Astrocyte of the cerebellum (primary cell): ENCODE results near the gene CLCN1.

Experiments
- DNase-seq: peaks from one replicate; pipeline ENCODE4 v3.0.0-alpha.2; 2011; ENCODE audit warnings: low read depth
- H3K4me3 ChIP-seq: 2 replicates; pipeline ENCODE4 v1.5.1; 2011; ENCODE audit warnings: mild to moderate bottlenecking, low read depth, low read length, moderate library complexity
- in situ Hi-C: cut with HindIII; loops from 2 replicates; pipeline ENCODE4 v1.10.0; 2017; ENCODE audit warnings: low sequenced_read_pairs
- TF ChIP-seq, protein P1 (sequence below): IDR thresholded peaks from 2 replicates; pipeline ENCODE4 v1.5.1; 2012; ENCODE audit warnings: low read length, low read depth, moderate library complexity, mild to moderate bottlenecking; ENCODE audit errors: missing control alignments

CLCN1 gene

DNA sequence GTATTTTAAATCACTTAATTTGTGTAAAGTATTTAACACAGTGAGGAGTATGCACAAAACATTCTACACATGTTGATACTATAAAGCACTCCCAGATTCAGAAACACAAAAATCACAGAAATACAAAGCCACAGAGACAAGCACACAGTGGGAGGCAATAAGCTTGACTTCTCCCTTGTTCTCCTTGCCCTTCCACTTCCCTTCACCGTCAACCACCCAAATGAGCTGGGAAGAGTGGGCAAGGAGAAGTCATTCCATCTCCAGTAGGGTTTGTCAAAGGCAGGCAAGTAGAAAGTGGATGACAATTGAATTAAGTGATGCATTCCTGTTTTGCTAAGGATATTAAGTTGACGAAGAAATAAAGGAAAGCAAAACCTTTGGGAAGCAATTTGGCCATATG lies 35.3 kb upstream of the CLCN1 start:
- TF ChIP-seq, protein P1, sequence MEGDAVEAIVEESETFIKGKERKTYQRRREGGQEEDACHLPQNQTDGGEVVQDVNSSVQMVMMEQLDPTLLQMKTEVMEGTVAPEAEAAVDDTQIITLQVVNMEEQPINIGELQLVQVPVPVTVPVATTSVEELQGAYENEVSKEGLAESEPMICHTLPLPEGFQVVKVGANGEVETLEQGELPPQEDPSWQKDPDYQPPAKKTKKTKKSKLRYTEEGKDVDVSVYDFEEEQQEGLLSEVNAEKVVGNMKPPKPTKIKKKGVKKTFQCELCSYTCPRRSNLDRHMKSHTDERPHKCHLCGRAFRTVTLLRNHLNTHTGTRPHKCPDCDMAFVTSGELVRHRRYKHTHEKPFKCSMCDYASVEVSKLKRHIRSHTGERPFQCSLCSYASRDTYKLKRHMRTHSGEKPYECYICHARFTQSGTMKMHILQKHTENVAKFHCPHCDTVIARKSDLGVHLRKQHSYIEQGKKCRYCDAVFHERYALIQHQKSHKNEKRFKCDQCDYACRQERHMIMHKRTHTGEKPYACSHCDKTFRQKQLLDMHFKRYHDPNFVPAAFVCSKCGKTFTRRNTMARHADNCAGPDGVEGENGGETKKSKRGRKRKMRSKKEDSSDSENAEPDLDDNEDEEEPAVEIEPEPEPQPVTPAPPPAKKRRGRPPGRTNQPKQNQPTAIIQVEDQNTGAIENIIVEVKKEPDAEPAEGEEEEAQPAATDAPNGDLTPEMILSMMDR = no peak
- H3K4me3 ChIP-seq = no peak overlapping the region
- in situ Hi-C loops = no loop called here
- no peak for DNase-seq

DNA sequence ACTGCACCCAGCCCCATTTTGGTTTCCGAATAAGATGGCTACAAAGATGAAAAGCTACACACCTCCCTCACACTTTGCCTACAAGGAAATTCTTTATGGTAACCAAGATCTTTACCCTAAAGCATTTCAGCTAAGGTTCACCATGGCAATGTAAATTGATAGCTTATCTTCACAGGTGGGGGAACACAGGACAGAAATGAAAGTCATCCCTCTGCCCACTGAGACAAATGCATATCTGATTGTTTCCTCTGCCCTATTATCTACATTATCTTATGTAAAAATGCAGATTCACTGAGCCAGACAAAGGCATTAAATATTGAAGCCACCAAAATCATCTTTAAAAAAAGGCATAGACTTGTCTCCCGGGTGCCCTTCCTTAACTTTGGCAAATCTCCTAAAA lies 34.4 kb upstream of the CLCN1 start:
- TF ChIP-seq, protein P1 = no peak
- H3K4me3 ChIP-seq = no peak overlapping the region
- no peak for DNase-seq
- in situ Hi-C loops = no loop called here

DNA sequence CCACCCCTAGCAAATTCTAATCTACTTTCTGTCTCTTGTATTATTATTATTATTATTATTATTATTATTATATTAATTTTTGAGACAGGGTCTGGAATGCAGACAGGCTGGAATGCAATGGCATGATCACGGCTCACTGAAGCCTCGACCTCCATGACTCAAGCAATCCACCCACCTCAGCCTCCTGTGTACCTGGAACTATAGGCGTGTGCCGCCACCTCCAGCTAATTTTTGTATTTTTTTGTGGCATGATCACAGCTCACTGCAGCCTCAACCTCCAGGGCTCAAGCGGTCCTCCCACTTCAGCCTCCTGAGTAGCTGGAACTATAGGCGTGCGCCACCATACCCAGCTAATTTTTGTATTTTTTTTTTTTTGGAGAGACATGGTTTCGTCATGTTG lies 33.8 kb upstream of the CLCN1 start:
- no peak overlapping the region for H3K4me3 ChIP-seq
- in situ Hi-C loops = no loop called here
- TF ChIP-seq, protein P1 = no peak
- DNase-seq = no peak

DNA sequence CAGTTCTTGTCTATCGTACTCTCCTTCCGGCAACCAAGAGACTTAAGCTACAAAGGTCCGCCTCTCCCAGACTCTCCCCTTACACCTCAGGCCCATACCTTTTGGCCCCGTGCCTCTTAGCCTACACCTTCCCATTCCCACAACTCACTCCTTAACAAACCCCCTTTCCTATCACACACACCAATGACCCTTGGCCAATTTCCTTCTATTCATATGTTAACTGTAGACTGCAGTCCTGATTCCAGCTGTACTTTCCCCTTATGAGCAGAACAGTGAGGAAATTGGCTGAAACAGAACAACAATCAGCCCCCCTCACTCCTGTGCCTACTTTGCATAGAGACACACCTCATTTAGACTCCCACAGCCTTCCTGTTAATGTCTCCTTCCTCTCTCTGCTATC lies 32.5 kb upstream of the CLCN1 start:
- no peak overlapping the region for H3K4me3 ChIP-seq
- TF ChIP-seq, protein P1 = no peak
- DNase-seq = no peak
- in situ Hi-C loops = no loop called here

DNA sequence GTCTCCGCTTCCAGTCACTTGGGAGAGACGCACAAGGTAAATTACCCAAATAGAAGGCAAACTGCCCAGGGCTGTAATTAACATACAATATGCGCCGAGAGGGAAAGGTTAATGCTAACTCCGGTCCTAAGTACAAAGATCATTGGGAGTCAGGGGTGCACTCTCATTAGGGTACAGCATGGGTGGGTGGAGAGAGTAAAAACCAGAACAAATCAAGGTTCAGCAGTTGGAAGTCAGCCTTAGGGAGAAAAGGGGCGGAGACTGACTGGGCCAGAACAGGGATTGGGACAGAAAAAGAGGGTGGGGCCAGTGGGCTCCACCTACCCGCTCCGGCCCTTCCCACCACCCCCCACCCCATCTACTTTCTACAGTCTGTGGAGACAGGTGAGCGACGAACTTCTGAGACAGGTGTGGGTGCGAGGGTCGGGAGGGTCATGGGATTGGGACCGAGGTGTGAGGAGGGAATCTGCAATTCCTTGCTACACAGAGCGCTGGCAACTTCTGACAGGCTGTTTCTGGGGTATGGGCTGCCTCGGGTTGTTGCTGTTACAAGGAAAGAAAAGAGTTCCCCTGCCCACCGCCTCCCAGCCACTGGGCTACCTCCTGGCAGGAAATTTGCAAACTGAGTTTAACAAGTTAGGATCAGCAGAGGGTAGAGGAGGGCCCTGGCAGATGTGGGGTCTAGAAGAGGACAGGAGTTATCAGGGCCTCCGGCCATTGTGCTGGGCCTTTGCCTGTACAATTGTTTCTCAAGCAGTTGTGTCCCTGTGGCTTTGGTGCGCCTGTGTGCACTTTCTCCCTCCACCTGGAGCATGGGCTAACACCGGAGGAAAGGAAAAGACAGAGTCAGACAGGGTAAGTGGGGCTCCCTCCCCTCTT lies 31.1 kb upstream of the CLCN1 start, which contains the start of gene TMEM139:
TSS of gene TMEM139 (plus strand) at position 368 of the 879 bp plus-strand sequence. CDS start 1,000 bp downstream, outside the sequence.
- TF ChIP-seq, protein P1 = no peak
- no peak for DNase-seq
- in situ Hi-C loops = no loop called here
- H3K4me3 ChIP-seq = no peak within 1 kb of the TSS

DNA sequence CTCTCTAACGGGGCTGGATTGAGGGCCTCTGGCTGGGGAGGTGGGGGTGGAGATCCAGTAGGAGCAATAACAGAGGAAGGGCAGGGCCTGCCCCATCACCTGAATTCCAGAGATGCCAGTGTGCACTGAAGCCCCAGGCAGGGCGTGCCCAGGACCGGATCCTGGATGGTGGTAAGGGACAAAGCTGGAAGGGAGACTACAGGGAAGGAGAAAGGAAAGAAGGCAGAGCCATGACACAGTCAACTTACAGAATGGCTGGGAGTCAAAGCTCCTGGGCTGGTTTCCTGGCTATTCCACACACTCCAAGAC lies 30.5 kb upstream of the CLCN1 start:
- DNase-seq = no peak
- in situ Hi-C loops = no loop called here
- TF ChIP-seq, protein P1 = no peak
- no peak overlapping the region for H3K4me3 ChIP-seq
